ENCODE data around the gene ADAMTSL3.

ADAMTSL3 gene

GRCh38 chr15:83887404-83887803 lies 233.5 kb downstream of the ADAMTSL3 start:
- DNase-seq = no peak

- DNase-seq = no peak
These were observed 234.0 kb downstream of the ADAMTSL3 start for GRCh38 chr15:83887961-83888360.

- no peak for DNase-seq
These were observed 236.1 kb downstream of the ADAMTSL3 start for GRCh38 chr15:83889995-83890394.

- no peak for DNase-seq
These were observed 236.7 kb downstream of the ADAMTSL3 start for GRCh38 chr15:83890587-83890986.

GRCh38 chr15:83892498-83892897 lies 238.6 kb downstream of the ADAMTSL3 start:
- DNase-seq = no peak

GRCh38 chr15:83893308-83893707 lies 239.4 kb downstream of the ADAMTSL3 start:
- no peak for DNase-seq

GRCh38 chr15:83897037-83897436 lies 243.1 kb downstream of the ADAMTSL3 start:
- DNase-seq = no peak

- no peak for DNase-seq
These were observed 244.4 kb downstream of the ADAMTSL3 start for GRCh38 chr15:83898361-83898760.

GRCh38 chr15:83899670-83900069 lies 245.7 kb downstream of the ADAMTSL3 start:
- no peak for DNase-seq

GRCh38 chr15:83904107-83905040 lies 250.5 kb downstream of the ADAMTSL3 start:
- DNase-seq = no peak

- DNase-seq = no peak
These were observed 251.8 kb downstream of the ADAMTSL3 start for GRCh38 chr15:83905556-83906273.

- DNase-seq = no peak
These were observed 257.4 kb downstream of the ADAMTSL3 start for GRCh38 chr15:83911345-83911744.

- DNase-seq = no peak
These were observed 258.4 kb downstream of the ADAMTSL3 start for GRCh38 chr15:83912343-83912742.

GRCh38 chr15:83913034-83913632 lies 259.2 kb downstream of the ADAMTSL3 start:
- no peak for DNase-seq

GRCh38 chr15:83914906-83915305 lies 261.0 kb downstream of the ADAMTSL3 start:
- DNase-seq = no peak

GRCh38 chr15:83917432-83917831 lies 263.5 kb downstream of the ADAMTSL3 start:
- no peak for DNase-seq

- DNase-seq = no peak
These were observed 264.1 kb downstream of the ADAMTSL3 start for GRCh38 chr15:83918011-83918410.

GRCh38 chr15:83919319-83919830 lies 265.5 kb downstream of the ADAMTSL3 start:
- DNase-seq = no peak

- DNase-seq = no peak
These were observed 266.1 kb downstream of the ADAMTSL3 start for GRCh38 chr15:83919978-83920510.

GRCh38 chr15:83922649-83923294 lies 268.8 kb downstream of the ADAMTSL3 start:
- DNase-seq = no peak

- DNase-seq = no peak
These were observed 272.2 kb downstream of the ADAMTSL3 start for GRCh38 chr15:83926116-83926515.

GRCh38 chr15:83927704-83928391 lies 273.9 kb downstream of the ADAMTSL3 start:
- no peak for DNase-seq
